GM19438 (cell line): ENCODE data around the gene SHC4.

Experiments used
- ATAC-seq: cut with Tn5 transposase; IDR thresholded peaks from one replicate; pipeline ENCODE4 v1.9.1; 2021; ENCODE audit warnings: low read depth; ENCODE audit not compliant: unreplicated experiment

The SHC4 gene

GRCh38 chr15:48968066-48968465 is 4.3 kb upstream of the SHC4 start:
- no peak for ATAC-seq

- no peak for ATAC-seq
Measured at GRCh38 chr15:48967336-48967735, 3.6 kb upstream of the SHC4 start.

- peak; percentile 68 for ATAC-seq
Measured at GRCh38 chr15:48966595-48967301, 3.0 kb upstream of the SHC4 start.

GRCh38 chr15:48965972-48966371 is 2.3 kb upstream of the SHC4 start:
- ATAC-seq: peak; percentile 74

DNA sequence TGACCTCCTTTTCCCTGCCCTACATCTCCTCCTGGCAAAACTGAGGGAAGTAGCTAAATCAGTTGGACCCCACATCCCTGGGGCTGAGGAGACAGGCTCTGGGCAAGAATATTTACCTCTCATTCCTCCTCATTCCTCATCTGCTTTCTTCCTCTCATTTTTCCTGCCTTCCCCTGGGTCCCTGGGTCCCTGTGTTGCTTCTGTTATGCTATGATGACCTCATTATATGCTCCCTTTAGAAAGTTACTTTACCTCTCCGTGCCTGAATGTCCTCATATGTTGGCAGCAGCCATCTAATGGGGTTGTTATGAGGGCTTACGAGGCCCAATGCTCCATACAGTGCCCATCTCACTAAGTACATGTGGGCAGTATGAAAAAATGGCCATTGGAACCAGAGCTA is 1.2 kb upstream of the SHC4 start:
- no peak for ATAC-seq

- peak; percentile 7 for ATAC-seq
Measured at GRCh38 chr15:48962662-48963523, 826 bp downstream of the SHC4 start.

- no peak for ATAC-seq
Measured at GRCh38 chr15:48955967-48956366, 7.8 kb downstream of the SHC4 start.

GRCh38 chr15:48955370-48955769 is 8.3 kb downstream of the SHC4 start:
- no peak for ATAC-seq

DNA sequence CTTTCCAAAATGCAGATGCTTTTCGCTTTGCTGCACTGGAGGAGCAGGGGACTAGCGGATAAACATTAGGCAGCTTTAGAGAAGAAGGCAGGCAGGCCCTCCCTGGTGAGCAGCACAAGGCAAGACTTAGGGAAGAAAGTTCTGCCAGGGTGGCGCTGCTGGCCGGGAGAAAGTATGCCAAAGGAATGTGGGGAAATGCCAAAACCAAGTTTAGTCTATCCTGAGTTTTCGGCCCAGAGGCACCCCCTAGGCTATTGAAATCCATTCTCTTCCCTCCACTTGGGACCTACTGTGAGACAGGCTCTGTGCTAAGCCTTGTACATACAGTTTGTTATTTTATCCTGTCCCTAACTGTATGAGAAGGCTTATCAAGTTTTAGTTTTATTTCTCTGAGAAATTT is 9.2 kb downstream of the SHC4 start:
- ATAC-seq: no peak

GRCh38 chr15:48946840-48947187 is 16.9 kb downstream of the SHC4 start:
- no peak for ATAC-seq

DNA sequence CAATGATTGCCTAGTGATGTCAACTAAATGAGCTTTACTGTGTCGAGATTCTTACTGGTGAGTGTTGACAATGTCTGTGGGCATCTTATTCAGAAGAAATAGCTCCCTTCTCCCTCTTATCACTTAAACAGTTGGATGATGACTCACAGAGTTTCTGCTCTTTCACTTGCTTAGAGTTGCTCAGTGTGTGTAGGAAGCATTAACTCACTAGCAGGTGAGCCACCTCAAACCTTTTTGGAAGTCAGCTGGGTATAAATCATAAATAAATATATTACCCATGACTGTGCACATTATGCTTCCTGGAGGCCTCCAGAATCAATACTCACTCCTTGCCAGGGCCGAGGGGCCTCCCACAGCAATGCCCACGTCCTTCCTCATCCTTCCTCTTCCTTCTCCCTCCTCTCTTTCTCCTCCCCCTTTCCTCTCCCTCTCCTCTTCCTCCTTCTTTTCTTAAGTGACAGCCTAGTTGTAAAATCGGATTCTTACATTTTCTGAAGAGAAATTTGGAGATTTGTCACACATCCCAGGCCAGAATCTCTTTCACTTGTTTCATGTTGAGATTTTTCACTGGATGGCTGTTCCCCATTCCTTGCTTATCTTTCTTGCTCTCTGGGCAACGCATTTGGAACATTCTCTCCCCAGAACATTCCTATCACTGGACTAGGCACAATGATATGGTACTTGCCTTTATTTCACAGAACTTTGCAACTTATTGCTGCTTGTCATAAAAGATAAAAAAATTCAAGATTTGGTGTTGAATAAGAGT is 17.5 kb downstream of the SHC4 start:
- ATAC-seq: no peak

- no peak for ATAC-seq
Measured at GRCh38 chr15:48945386-48945785, 18.3 kb downstream of the SHC4 start.

DNA sequence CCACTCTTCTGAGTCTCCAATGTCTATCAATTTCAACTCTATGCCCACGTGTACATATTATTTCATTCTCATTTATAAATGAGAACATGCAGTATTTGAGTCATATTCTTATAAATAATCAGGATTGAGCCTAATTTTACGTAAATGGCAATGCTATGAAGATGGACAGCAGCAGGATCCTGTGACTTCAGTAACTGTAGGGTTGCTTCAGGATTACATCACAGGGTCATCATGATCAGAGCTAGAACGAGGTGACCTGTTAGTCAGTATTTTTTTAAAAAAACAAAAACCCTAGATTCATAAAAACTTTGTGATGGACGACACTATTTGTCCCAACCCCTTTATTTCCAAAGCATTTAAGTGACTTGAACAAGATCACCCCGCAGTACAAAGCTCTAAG is 21.8 kb downstream of the SHC4 start:
- ATAC-seq: no peak

- peak; percentile 61 for ATAC-seq
Measured at GRCh38 chr15:48940508-48940907, 23.2 kb downstream of the SHC4 start.

GRCh38 chr15:48939648-48940047 is 24.1 kb downstream of the SHC4 start:
- ATAC-seq: no peak

DNA sequence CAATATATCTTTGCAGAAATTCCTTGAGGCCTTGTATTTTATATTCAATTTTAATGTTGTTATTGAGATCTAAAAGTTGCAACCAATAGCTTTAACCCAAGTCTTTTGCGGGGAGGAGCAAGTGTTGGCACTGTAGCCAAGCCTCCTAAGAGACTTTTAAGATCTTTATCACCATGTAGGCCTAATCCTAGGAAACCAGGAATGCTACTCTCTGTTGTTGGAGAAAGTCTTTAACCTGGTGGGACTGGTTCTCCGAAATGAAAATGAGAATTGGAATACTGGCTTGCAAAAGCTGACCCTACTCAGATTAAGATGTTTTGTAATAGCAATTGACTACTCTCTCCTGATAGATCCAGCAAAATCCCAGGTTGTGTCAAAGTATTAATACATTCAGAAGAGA is 25.8 kb downstream of the SHC4 start:
- no peak for ATAC-seq

DNA sequence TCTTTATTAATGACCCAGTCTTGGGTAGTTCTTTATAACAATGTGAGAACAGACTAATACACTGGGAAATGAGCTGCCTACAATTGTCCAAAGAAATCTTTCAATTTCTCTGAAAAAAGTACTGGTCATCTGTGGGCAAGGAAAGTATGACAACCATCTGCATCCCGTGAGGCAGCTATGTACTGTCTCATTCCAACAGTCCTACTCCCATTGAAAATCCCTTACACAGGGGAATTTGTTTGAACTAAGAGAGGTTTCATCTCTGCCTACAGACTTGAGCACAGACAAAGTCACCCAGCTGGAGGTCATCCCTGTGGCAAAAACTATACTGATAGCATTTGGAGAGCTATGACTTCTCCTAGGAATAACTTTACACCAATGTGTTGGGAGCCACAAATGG is 27.1 kb downstream of the SHC4 start:
- ATAC-seq: no peak

GRCh38 chr15:48935236-48935635 is 28.5 kb downstream of the SHC4 start:
- ATAC-seq: no peak

DNA sequence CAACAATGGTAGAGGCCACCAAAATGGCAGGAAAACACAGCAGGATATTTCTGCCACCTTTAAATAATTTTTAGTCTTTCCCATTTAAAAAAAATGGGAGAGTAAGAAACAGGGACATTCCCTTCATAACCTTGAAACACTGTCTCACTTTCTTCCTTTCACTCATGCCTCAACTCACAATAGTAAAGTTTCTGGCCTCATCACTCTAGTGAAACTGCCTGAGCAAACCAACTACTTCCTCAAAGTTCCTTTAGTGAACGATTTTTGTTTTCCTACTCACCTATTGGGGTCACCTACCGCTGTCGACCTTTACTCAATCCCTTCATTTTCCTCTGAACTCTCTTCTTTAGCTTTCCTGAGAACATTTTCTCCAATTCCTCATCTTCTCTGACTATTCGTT is 33.0 kb downstream of the SHC4 start:
- no peak for ATAC-seq

DNA sequence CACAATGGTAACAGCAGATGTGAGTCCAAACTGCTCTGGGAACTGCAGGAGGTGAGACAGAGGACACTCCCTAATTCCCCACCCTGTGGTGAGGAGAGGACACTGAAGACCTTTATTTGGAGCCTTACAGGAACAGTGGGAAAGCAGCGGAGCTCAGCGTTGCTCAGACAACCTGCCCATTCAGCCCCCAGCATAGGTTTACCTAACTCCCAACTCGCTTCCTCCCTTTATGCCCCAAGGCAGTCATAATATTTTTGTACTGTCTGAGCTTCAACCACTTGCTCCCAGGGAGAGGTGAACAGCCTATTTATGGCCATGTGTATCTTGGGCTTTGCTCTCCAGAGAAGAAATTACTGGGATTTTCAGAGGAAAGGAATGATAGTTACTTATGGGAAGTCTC is 34.1 kb downstream of the SHC4 start:
- ATAC-seq: no peak

GRCh38 chr15:48928877-48929538 is 34.7 kb downstream of the SHC4 start:
- ATAC-seq: no peak
